Loucy (cell line): ENCODE data around the gene ADAM30.
"Not testable (repeated sequence)": the region's sequence is repeated elsewhere in the genome, so short reads cannot be mapped to it uniquely, and the experiment has no call there.

ENCODE experiments used
- H2AFZ ChIP-seq: fragments of 200-600 bp; sonication (generic); 2 replicates; pipeline ENCODE4 v1.6.0; 2016; ENCODE audit warnings: antibody characterized with exemption, mild to moderate bottlenecking, low read length, moderate library complexity
- H3F3A ChIP-seq: fragments of 200-600 bp; 2 replicates; pipeline ENCODE4 v1.6.0; 2016; ENCODE audit warnings: antibody characterized with exemption, low read depth, mild to moderate bottlenecking
- H3K27me3 ChIP-seq: fragments of 200-600 bp; sonication (generic); 2 replicates; pipeline ENCODE4 v1.6.1; 2014; ENCODE audit warnings: low read length, mild to moderate bottlenecking; ENCODE audit not compliant: insufficient read depth, poor library complexity, severe bottlenecking
- H3K36me3 ChIP-seq: fragments of 200-600 bp; sonication (generic); 2 replicates; pipeline ENCODE4 v1.6.1; 2016; ENCODE audit warnings: low read length; ENCODE audit not compliant: insufficient read depth
- H3K4me1 ChIP-seq: fragments of 200-600 bp; sonication (generic); 2 replicates; pipeline ENCODE4 v1.5.1; 2014; ENCODE audit warnings: low read length, mild to moderate bottlenecking; ENCODE audit not compliant: insufficient read depth, poor library complexity, severe bottlenecking
- H3K4me2 ChIP-seq: fragments of 200-600 bp; sonication (generic); 2 replicates; pipeline ENCODE4 v1.6.0; 2014; ENCODE audit warnings: antibody characterized with exemption, low read length, low read depth, mild to moderate bottlenecking; ENCODE audit not compliant: poor library complexity, severe bottlenecking
- H3K4me3 ChIP-seq: fragments of 200-600 bp; sonication (generic); 2 replicates; pipeline ENCODE4 v1.5.1; 2014; ENCODE audit warnings: low read length, mild to moderate bottlenecking, mixed read lengths; ENCODE audit not compliant: poor library complexity, severe bottlenecking
- H3K79me2 ChIP-seq: fragments of 200-600 bp; sonication (generic); 2 replicates; pipeline ENCODE4 v1.6.1; 2014; ENCODE audit warnings: low read length; ENCODE audit not compliant: insufficient read depth
- H3K9ac ChIP-seq: fragments of 200-600 bp; sonication (generic); 2 replicates; pipeline ENCODE4 v1.6.0; 2014; ENCODE audit warnings: mild to moderate bottlenecking, low read depth, low read length, moderate library complexity; ENCODE audit not compliant: poor library complexity, severe bottlenecking
- H3K9me2 ChIP-seq: fragments of 200-600 bp; sonication (generic); replicated peaks from 2 replicates; pipeline ENCODE4 v1.6.1; 2016; ENCODE audit warnings: low read depth, low read length, mixed read lengths
- H3K9me3 ChIP-seq: fragments of 200-600 bp; sonication (generic); 2 replicates; pipeline ENCODE4 v1.6.1; 2014; ENCODE audit warnings: mild to moderate bottlenecking, antibody characterized with exemption, low read length, low read depth; ENCODE audit not compliant: insufficient read depth
- H4K20me1 ChIP-seq: fragments of 200-600 bp; sonication (generic); 2 replicates; pipeline ENCODE4 v1.6.0; 2014; ENCODE audit warnings: antibody characterized with exemption, low read length, mild to moderate bottlenecking; ENCODE audit not compliant: insufficient read depth, poor library complexity, severe bottlenecking
- CTCF ChIP-seq: fragments of 200-600 bp; sonication (generic); conservative IDR thresholded peaks from 2 replicates; pipeline ENCODE4 v1.5.1; 2014; ENCODE audit warnings: mild to moderate bottlenecking, antibody characterized with exemption, low read length
- EZH2phosphoT487 ChIP-seq: fragments of 200-600 bp; IDR thresholded peaks from 2 replicates; pipeline ENCODE4 v1.6.1; 2018; ENCODE audit warnings: antibody characterized with exemption, mild to moderate bottlenecking, moderate library complexity, borderline replicate concordance

ADAM30 gene

GRCh38 chr1:119861547-119861946 lies 34.8 kb downstream of the ADAM30 start:
- Histone ChIP-seq H3K9ac (no peak overlapping the region), H3K27me3 (no peaks in the 10 kb centered on the region), H3K4me3 (no peak overlapping the region), H3F3A (peaks cover 9% of the 10 kb centered on the region), H2AFZ (no peak overlapping the region; the same call in 1 of the 2 replicates), H3K79me2 (no peaks in the 10 kb centered on the region), H3K4me2 (no peak overlapping the region), H3K36me3 (no peaks in the 10 kb centered on the region), H4K20me1 (no peaks in the 10 kb centered on the region), H3K9me2 (no peaks in the 10 kb centered on the region), H3K9me3 (no peaks in the 10 kb centered on the region), H3K4me1 (peaks cover 40% of the 10 kb centered on the region)
- TF ChIP-seq EZH2phosphoT487 (no peak), CTCF (no peak)

DNA sequence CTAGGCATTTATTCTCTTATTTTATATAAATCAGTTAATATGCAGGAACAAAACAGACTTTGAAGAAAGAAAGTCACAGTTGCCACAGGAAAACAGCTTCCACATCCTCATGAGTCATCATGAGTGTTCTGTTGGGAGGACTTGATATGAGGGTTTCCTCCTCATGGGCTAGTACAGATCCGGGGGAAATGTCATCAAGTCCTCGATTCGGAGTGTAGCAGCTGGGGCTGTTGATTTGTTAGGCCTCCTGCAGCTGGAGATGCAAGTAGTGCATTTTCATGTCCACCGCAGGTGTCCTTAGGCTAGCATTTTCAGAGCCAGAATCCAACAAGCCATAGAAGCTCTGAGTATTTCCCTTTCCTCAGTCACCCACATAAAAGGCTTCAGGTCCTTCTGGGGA lies 36.7 kb downstream of the ADAM30 start:
- no peaks in the 10 kb centered on the region for H3K9me3 ChIP-seq
- no peaks in the 10 kb centered on the region for H3K79me2 ChIP-seq
- no peak overlapping the region; the same call in 1 of the 2 replicates for H2AFZ ChIP-seq
- no peaks in the 10 kb centered on the region for H3K27me3 ChIP-seq
- H3K4me3 ChIP-seq, result peak overlapping the region; percentile 29
- TF ChIP-seq EZH2phosphoT487 (no peak), CTCF (no peak)
- H3K4me2 ChIP-seq, result peak overlapping the region; percentile 62
- no peaks in the 10 kb centered on the region for H4K20me1 ChIP-seq
- peaks cover 40% of the 10 kb centered on the region for H3K4me1 ChIP-seq
- H3K36me3 ChIP-seq, result no peaks in the 10 kb centered on the region
- H3K9ac ChIP-seq, result peak overlapping the region; percentile 46
- H3K9me2 ChIP-seq, result no peaks in the 10 kb centered on the region
- H3F3A ChIP-seq, result peaks cover 9% of the 10 kb centered on the region

DNA sequence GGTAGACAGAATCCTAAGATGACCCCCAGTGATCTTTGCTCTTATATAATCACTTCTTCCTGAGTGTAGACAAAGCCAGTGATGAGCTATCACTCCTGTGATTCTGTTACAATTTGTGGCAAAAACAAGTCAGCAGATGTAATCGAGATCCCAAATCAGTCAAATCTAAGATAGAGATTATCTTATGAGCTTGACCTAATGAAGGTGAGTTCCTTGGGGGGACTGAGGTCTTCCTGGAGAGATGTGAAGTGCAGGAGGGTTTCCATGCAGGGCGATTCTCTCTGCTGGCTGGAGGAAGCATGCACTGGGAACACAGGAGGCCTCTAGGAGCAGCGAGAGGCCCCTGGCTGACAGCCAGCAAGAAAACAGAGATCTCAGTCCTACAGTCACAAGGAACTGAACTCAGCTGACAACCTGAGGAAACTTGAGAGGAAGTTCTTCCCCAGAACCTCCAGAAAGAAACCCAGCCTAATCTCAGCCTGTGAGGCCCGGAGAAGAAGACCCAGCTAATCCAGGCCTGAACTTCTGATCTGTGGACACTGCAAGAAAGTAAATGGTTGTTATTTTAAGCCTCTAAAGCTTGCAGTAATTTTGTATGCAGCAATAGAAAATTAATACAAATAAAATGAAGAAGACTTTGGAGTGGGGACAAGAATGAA lies 37.6 kb downstream of the ADAM30 start:
- not testable (repeated sequence) for H3F3A ChIP-seq, H2AFZ ChIP-seq, H3K79me2 ChIP-seq, H3K9me2 ChIP-seq, H3K27me3 ChIP-seq, H4K20me1 ChIP-seq, H3K9me3 ChIP-seq, H3K36me3 ChIP-seq
- H3K4me2 ChIP-seq, result peak overlapping the region; percentile 62
- peaks cover 40% of the 10 kb centered on the region for H3K4me1 ChIP-seq
- H3K9ac ChIP-seq, result peak overlapping the region; percentile 18
- peak overlapping the region; percentile 29 for H3K4me3 ChIP-seq

DNA sequence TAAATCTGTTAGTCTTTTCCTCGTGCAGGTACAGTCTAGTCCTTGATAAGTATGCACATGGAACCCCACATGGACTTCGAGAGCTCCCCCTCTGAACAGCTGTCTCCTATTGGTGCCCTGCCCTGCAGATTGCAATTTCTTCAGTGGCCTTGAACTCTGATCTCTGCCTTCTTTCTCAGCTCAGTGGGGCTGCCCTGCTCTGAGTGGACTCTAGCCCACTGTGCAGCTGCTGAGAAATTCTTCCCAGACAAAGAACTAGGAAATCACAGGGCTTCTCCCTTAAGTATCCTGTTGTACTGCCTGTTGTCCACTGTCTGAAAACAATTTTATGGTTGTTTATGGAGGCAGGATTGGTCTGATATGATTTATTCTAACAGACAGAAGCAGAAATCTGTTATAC lies 38.2 kb downstream of the ADAM30 start:
- peak overlapping the region; percentile 18 for H3K9ac ChIP-seq
- no peak overlapping the region for H2AFZ ChIP-seq
- no peaks in the 10 kb centered on the region for H4K20me1 ChIP-seq
- no peaks in the 10 kb centered on the region for H3K36me3 ChIP-seq
- peaks cover 40% of the 10 kb centered on the region for H3K4me1 ChIP-seq
- H3K4me2 ChIP-seq, result no peak overlapping the region
- TF ChIP-seq EZH2phosphoT487 (no peak), CTCF (no peak)
- no peaks in the 10 kb centered on the region for H3K9me3 ChIP-seq
- H3K4me3 ChIP-seq, result no peak overlapping the region
- H3K9me2 ChIP-seq, result no peaks in the 10 kb centered on the region
- no peaks in the 10 kb centered on the region for H3K27me3 ChIP-seq
- no peaks in the 10 kb centered on the region for H3K79me2 ChIP-seq
- H3F3A ChIP-seq, result peaks cover 9% of the 10 kb centered on the region
